Non-pigmented ciliary epithelial cell (primary cell): ENCODE measurements around the gene DLEU7.

Experiments used
- DNase-seq: peaks from one replicate; pipeline ENCODE4 v3.0.0-alpha.2; 2010; ENCODE audit warnings: low read depth

Gene DLEU7

DNA sequence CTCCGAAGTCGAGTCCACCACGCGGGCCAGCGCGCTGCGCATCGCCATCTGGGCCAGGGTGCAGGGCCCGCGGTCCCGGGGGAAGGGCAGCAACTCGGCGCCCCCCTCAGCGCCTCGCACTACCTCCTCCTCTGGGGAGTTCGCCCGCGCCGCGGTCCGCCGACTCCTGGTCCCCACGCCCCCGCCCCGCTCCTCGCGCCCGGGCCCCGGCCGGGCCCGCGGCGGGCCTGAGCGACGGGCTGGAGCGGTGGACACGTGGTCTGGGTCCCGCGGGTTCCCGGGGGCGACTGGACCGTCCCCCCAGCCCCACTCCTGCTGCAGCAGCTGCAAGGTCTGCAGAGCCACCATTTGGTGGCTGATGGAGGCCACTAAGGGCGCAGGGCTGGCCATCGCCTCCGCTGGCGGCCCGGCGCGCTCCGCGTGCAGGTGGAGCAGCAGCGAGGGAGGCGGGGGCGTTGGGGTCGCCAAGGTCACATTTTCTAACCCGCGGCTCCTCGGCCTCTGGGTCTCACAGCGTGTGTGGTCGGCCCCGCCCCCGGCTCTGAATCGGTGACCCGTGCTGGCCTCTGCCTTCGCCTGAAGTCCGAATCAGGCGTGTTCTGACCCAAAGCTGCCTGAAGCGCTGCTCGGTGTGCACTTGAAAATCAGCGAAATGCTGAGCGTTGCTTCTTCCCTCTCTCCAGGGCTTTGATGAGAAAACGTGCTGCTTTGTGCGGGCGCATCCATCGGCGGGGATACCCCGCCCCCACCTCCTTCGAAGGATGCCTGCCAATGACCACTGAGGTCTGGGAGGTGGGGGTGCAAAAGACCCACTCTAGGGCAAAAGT is at the start of gene DLEU7:
TSS of gene DLEU7 (minus strand) at position 436 of the 827 bp plus-strand sequence. CDS start at position 390, 46 bp downstream.
- no peak for DNase-seq

DNA sequence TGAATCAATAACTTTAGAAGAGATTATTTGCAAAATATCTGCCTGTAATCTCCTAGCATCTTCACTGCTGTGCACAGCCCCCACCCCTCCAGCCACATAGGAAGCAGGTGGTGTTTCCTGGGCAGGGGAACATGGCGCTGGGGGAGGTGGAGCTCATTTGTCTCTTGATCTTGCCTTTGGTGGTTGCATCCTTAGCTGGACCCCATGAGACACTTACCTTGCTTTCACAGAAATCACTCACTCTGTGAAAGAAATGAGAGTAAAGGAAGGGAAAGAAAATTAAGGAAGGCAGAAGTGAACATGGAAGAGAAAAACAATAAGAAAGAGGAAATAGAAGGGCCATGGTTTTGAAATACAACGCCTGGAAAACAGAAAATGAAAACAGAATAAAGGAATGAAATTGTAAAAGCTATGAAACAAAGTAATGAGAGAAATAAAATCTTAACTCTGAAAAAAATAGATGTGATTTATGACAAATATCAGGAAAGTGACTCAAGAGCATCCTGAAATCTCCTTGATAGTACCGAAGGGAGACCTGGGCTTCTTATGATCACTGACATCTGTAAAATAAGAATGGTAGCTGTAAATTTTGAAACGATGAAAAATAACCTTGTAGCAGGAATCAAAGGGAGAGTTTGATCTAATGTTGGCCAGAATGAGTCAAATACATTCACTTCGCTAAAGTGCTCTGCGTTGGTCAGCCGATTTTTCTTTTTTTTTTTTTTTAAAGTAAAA is 48.9 kb upstream of the DLEU7 start:
- DNase-seq: no peak

- no peak for DNase-seq
Observed at GRCh38 chr13:50891206-50891605, 47.7 kb upstream of the DLEU7 start.

- DNase-seq: no peak
Observed at GRCh38 chr13:50889317-50889716, 45.8 kb upstream of the DLEU7 start.

- no peak for DNase-seq
Observed at GRCh38 chr13:50888362-50888761, 44.9 kb upstream of the DLEU7 start.

- no peak for DNase-seq
Observed at GRCh38 chr13:50887151-50887550, 43.7 kb upstream of the DLEU7 start.

GRCh38 chr13:50884265-50884664 is 40.8 kb upstream of the DLEU7 start:
- DNase-seq: no peak

DNA sequence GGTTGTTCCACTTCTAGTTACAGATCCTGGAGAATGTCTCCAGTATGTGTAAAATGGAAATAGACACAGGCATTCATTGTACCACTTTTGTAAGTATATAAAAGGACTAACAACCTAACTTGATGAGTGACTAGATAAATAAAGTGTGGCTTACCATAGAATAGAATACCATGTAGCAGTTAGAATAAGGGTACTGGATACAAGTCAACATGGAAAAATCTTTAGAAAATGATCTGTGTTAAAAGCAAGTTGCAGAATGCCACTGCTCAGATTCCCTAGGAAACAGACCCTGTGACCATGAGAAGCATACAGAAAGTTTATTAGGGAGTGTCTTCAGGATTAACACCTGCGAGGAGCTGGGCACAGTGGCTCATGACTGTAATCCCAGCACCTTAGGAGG is 40.2 kb upstream of the DLEU7 start:
- no peak for DNase-seq

DNA sequence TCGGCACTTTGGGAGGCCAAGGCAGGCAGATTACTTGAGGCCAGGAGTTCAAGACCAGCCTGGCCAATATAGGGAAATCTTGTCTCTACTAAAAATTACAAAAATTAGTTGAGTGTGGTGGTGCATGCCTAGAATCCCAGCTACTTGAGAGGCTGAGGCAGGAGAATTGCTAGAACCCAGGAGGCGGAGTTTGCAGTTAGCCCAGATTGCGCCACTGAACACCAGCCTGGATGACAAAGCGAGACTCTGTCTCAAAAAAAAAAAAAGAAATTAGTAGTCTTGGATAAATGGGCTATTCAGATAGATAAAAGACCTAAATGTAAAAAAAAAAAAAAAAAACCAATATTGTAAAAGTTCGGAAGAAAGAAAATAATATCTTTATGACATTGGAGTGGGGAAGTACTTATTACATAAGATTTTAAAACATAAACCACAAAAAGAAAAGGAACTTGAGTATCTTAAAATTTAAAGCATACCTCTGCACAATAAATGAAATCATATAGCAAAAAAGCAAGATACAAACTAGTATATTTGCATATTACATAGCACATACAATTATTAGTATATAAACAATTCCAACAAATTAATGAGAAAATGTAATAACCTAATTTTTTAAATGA is 39.4 kb upstream of the DLEU7 start:
- DNase-seq: no peak

GRCh38 chr13:50873991-50874390 is 30.5 kb upstream of the DLEU7 start:
- no peak for DNase-seq

DNA sequence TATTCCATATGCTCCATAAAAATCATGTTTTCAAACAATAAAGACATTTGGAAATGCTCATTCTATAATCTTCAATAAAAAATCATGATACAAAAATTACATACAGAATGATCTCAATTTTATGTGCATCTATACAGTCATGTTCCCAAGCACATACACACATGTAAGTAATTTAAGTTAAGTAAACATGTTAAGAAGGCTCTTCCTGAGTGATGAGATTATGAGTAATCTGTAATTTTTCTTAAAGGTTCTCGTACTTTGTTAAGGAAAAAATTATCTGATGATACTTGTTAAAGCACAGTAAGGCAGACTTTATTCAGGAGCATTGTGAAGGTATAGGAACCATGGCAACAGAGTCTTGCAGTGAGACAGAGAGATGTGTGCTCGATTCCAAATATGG is 30.0 kb upstream of the DLEU7 start:
- DNase-seq: no peak

DNA sequence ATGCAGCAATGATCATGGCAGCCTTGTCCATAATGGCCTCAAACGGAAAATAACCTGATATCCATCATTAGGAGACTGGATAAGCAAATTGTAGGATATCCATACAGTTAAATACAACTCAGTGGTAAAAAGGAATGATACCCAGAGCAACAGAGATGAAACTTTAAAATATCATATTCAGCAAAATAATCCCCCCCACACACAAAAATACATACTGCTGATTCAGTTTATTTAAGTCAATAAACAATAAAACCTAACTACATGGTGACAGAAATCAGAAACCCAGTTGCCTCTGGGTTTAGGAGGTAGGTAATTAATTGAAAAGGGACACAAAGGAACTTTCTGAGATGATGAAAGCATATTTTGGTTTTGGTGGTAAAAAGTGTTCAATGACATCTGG is 27.9 kb upstream of the DLEU7 start:
- no peak for DNase-seq

DNA sequence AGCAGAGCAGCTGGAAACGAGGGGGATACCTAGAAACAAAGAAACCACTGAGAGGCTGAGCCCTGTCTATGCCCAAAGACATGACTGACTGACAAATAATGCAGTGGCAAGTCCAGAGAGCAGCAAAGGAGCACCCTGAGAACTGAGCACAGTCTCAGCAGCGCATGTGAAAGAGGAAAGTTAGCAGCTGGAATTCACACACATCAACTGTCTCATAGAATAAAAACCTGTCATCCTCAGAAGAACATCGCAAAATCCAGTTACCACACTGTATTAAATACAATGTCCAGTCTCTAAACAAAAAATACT is 24.1 kb upstream of the DLEU7 start:
- DNase-seq: no peak

GRCh38 chr13:50866817-50867636 is 23.5 kb upstream of the DLEU7 start:
- no peak for DNase-seq

DNA sequence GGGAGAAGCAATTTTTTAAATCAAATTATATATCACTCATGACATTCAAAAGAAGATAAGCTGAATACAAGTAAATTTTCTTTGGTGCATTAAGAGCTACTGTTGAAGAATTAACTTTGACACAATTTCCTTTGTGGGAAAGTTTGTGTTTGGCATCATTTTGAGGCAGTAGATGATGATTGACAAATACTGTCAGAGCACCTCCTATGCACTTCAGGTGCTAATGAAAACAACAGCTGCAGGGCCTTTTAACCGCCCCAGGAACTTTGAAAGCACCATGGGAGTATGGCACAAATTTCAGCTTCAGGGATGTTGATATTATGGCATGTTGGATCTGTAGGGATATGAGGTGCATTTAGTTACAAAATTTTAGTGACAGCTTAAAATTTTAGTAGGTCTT is 21.0 kb upstream of the DLEU7 start:
- no peak for DNase-seq

- DNase-seq: no peak
Observed at GRCh38 chr13:50855681-50856080, 12.2 kb upstream of the DLEU7 start.

DNA sequence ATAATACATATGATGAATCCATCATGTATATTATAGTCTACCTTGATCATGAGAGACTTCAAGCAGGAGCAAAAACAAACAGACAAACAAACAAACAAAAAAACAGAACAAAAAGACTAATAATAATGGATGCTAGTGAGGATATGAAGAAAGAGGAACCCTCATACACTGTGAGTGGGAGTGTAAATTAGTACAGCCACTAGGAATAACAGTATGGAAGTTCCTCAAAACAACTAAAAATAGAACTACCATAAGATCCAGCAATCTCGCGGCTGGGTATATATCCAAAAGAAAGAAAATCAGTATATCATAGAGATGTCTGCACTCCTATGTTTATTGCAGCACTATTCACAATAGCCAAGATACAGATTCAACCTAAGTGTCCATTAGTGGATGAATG is 7.0 kb upstream of the DLEU7 start:
- DNase-seq: no peak

DNA sequence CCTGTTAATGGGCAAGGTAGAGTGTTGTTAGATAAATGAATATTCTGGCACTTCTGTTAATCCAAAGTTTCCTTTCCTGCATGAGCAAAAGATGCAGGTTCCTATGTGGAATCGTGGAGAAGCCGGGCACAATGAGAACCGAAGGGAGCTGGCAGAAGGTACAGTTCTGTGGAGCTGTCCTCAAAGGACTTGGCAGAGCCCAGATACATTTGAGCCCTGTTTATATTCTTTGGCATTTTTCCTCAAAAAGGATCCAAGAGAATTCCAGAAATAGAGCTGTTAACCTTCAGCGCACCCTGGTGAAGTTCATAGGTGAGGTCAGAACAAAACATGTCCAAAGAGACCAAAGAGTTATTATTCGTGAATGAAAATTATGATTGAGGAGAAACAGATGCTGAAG is 4.0 kb upstream of the DLEU7 start:
- no peak for DNase-seq

DNA sequence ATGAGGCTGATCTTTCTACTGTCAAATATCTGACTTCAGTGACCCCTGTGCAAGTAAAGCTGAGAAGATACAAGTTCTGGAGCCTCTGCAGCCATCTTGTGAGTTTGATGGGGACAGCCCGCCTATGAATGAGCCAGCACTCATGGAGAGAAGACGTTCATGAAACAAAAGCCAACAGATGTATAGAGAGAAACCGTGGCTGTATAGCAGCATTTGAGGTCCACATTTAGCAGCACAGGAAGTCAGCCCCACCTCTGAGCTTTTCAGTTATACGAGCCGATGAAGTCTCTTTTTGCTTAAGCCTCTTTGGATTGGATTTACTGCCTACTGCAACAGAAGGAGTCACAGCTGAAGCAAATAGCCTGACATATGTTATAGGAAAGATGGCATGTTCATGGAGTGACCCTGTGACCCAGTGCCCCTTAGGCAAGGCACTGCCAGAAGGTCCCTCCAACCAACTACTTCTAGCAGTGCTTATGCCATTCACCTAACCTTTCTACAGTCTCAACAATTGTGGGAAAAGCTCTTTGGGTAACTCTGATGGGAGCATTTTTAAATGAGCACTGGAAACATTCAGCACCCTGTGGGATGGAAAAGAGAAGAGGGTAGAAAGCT is 3.5 kb upstream of the DLEU7 start:
- DNase-seq: no peak

GRCh38 chr13:50845211-50845610 is 1.7 kb upstream of the DLEU7 start:
- peak; percentile 11 for DNase-seq

DNA sequence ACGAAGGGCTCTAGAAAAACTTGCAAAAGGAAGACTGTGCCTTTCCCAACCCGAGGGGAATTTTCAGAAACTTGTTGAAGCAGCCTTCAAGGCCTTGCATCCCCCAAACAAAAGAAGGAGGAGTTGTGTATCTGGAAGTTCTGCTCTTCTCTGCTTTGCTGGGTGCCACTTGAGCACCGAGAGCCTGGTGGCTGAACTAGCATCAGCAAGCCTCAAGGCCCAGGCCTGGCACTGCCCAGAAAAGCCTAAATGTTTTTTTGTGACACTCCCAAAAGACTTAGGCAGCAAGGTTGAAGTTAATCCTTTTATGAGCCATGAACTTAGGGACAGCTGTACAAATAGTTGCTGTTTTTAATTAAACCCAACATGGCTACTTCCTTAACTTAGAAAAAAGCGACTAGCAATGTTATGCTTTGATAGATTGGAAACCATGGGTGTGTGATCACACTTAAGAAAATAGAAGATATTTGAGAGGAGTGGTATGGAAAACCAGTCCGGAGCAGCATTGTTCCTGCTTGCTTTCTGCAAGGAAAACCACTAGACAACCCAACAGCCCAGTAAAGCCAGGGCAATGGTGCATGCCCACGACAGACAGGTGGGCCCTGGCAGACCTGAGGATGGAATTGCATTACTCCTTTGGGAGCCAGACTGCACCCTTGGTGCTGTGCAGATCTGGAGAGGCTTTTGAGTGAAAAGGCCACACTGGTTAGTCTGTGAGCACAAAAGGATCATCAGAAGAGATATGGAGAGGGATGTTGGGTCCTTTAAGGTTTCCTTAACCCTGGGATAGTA is 788 bp upstream of the DLEU7 start:
- DNase-seq: no peak
